HG03571 (cell line): ENCODE measurements around the gene C10orf71.

Experiments
- ATAC-seq: cut with Tn5 transposase; IDR thresholded peaks from one replicate; pipeline ENCODE4 v1.9.1; 2021; ENCODE audit not compliant: unreplicated experiment

C10orf71 gene

DNA sequence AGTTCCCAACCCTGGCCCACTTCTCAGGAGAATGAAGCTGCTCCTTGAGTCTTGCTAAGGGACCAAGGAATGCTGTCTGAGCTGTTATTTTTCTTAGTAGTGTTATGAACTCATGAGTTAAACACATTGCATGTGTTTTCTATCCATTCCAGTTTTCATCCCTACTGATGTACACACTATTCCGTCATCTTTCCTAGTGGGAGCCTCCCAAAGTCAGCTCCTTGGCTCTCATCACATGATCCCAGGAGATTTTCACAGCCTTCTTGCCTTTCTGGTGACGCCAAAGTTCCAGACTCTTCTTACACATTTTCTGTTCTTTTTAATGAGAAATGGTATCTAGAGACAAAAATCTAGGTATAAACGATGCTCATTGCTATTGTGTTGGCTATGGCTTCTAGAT, 8.4 kb upstream of the C10orf71 start:
- ATAC-seq, result no peak

DNA sequence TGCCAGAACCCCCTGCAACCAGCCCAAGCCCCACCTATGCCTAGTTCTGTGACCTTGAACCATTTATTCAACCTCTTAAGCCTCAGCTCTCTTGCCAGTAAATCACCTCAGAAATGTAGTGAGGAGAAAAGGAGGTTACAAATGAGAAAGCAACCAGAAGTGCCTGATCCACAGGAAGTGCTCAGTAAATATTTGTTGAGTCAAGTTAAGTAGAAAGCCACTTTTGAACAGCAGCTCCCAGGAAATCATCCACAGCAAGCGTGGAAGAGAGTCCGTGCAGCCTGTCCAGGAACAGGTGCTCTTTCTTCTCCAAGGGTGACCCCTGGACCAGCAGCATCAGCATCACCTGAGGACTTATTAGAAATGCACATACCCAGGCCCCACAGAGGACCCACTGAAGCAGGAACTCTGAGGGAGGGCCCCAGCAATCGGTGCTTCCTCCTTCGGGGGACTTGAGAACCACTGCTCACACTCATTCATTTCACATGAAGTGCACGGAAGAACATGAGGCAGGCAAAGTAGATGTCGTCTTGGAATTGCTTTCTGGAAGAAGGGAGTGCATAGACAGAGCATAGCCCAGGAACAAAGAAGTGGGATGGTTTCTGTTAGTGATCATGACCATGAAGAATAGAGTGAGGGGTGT, 6.3 kb upstream of the C10orf71 start:
- ATAC-seq, result no peak

DNA sequence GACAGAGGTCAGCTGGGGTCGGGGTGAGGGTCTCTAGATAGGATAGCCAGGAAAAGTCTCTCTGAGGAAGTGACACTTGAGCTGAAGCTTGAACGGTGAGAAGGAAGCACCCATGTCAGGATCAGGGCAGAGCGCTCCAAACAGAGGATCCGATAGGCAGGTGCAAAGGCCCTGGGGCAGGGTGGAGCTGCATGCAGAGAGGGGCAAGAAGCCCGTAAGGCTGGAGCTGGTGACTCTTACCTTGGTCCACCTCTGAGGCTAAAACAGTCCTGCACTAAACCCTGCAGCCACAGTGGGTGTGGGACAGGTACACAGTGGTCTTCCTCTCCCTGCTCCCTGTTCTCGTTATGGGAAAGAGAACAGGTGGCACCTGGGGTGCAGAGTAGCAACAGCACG, 5.8 kb upstream of the C10orf71 start:
- no peak for ATAC-seq

- ATAC-seq, result no peak
These were observed 4.2 kb upstream of the C10orf71 start for GRCh38 chr10:49294731-49295130.

DNA sequence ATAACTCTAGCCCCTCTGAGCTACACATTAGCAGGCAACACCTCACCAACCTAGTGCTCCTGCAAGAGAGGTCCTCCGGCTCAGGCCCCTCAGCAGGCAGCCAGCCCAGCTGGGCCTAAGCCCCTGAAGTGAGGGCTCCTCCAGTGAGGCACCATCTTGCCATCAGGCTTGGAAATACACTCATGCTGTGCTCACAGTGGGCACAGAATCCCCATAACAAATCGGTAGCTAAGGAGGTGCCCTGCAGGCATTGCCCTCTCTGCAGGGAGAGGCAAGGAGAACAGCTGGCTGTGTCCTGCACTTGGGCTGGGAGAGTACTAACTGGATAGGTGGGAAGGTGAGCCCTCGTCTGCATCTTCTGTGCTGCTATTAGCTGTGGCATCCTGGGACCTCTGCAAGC, 3.7 kb upstream of the C10orf71 start:
- ATAC-seq, result no peak

DNA sequence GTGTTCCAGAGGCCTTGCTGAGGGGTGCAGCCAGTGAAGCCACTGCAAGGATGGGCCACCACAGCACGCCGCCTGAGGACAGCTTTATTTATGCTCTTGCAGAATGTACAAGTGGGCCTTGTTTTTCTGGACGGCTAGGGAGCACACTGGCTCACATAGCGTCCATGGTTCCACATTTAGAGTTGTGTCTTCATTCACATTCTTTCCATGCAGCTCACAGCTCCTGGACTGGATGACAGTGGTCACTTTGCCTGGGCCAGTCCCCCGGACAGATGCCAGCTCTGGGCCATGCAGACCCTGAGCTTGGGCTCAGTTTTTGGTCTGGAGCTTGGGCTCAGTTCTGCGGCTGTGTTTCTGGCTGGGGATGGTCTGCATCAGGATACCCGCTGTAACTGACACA, 2.6 kb upstream of the C10orf71 start:
- ATAC-seq, result no peak

DNA sequence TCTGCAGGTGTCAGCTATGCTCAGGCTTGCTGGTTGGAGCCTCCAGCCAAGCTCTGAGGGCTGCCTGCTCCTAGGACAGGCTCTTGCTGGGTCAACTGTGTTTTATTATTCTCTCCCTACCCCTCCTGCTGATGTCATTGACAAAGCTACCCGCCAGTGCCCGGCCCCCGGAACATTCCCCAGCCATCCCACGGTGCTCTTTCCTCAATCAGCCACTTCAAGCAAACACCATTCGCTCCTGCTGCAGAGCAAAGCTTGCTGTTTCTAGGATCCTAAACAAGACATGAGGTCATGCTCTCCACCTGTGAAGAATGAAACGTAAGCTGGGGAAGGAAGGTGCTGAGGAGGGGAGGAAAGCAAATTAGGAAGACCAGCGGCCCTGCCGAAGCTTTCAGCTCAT, 2.1 kb upstream of the C10orf71 start:
- no peak for ATAC-seq

- no peak for ATAC-seq
These were observed 926 bp upstream of the C10orf71 start for GRCh38 chr10:49297818-49298670.

DNA sequence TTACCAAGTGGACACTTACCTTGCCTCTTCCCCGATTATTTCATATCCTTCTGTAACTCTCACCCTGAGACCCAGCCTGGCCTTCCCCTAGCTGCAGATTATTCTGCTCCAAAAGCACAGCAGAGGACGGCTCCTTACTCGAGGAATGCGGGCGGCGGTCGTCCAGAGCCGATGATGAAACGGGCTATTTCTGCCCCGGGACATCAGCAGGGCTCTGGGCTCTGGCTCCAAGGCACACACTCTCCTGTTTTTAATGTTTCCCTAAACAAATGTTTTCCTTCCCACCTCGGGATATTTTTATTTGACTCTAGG, 343 bp upstream of the C10orf71 start:
- no peak for ATAC-seq

DNA sequence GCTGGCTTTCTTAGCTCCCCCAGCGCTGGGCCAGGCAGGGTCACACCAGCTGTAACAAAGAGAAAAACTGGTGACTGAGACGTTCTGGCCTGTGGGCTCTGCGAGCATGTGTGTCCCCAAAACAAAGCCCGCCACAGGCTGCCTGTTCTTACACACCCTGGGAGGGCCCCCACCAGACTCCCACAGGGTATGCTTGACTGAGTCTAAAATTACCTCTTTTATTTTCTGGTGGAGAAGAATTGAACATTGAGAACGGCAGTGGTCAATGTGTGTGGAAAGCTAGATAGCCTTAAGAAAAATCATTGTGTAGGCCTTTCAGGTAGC, 808 bp downstream of the C10orf71 start:
- no peak for ATAC-seq

GRCh38 chr10:49300140-49300974, 1.4 kb downstream of the C10orf71 start:
- ATAC-seq, result no peak

- no peak for ATAC-seq
These were observed 2.3 kb downstream of the C10orf71 start for GRCh38 chr10:49301302-49301701.

GRCh38 chr10:49302088-49302487, 3.1 kb downstream of the C10orf71 start:
- no peak for ATAC-seq

DNA sequence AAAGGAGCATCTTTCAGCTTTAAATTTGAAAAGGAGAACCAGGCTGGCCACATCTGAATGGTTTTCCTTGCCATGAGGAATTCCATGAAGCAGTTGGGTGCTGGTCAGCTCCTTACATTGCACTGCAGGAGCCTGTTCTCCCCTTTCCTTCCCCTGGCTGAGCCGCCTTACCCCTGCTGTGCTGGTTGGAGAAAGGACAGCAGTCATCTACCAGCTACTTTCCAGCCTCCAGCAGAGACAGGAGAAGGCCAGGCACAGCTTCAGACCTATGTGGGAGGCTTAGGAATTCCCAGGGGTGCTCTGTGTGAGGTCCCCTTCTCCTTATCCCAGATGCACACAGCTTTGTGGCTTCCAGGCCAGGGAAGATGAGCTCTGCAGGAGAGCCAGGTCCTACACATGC, 4.7 kb downstream of the C10orf71 start:
- ATAC-seq, result no peak

DNA sequence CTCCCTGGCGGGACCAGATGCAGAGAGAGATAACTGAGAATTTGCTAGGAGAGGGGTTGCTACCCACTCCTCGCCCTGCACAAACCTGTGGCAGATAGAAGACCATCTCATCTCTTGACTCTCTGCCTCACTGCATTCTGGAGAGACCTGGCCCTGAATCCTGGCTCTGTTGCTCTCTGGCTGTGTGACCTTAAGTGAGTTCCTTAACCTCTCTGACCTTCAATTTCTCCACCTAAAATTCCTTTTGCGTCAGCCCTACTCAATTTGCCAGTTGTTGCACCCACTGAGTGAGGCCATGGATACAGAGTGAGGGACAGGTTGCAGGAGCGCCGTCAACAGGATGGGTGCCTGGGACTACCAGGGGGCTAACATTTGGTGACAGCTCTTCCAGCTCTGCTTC, 5.2 kb downstream of the C10orf71 start:
- no peak for ATAC-seq

GRCh38 chr10:49307921-49308320, 9.0 kb downstream of the C10orf71 start:
- no peak for ATAC-seq

DNA sequence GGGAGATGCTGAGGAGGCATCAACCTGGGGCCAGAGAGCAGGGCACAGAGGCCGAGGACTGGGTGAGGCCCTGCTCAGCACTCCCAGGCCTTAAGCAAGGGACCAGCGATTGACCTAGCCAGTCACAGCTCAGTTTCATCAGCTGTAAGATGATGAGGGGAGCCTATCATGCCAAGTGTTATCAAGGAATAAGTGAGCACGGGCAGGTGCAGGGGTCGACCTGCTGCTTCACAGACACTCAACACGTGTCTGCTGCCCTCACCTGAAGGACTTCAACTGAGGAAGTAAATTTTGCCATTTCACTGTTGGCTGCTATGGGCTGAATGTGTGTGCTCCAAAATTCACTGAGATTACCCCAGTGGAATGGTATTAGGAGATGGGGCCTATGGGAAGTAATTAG, 9.9 kb downstream of the C10orf71 start:
- ATAC-seq, result no peak

GRCh38 chr10:49309691-49310411, 10.9 kb downstream of the C10orf71 start:
- no peak for ATAC-seq

DNA sequence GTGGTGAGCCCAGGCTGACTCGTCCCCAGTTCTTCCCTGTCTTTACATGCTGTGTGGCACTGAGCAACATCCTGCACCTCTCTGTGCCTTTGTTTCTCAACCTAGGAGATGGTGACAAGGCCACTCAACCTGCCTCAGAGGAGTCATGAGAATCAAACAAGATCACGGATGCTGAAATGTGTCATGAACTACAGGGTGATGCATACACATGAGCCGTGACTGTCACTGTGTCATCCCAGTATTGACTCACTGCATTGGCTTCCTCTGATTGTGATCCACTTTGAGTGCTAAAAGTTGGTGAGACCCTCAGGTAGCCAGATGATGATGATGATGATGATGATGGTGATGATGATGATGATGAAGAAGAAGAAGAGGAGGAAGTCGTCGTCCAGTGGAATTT, 11.5 kb downstream of the C10orf71 start:
- ATAC-seq, result no peak

- no peak for ATAC-seq
These were observed 12.1 kb downstream of the C10orf71 start for GRCh38 chr10:49310901-49311554.
